VCaP (cell line): ENCODE data around the gene ABCC12.

Experiments
- H3K27ac ChIP-seq: fragments of 450-650 bp; 2 replicates; pipeline ENCODE4 v1.5.1; 2017
- CTCF ChIP-seq: fragments of 450-650 bp; conservative IDR thresholded peaks from 2 replicates; pipeline ENCODE4 v1.5.1; 2017; ENCODE audit warnings: mild to moderate bottlenecking, moderate library complexity

The ABCC12 gene

DNA sequence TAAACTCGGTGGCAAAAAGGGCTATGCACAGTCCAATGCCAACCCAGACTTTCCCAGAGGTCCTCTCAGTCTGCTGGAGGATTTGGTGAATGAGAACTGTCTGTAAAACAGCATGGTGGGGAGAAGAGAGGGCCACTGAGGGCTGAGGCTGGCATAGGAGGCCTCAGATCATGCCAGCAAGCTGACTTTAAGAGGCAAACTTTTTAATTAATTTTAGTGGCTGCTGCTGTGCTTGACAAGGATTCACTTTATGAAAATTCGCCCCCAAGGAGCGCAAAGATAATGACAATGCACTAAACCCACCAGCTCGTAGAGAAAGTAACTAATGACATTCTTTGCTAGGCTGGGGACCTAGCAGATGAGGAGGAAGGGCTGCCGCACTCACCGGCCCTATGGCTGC lies 15.0 kb downstream of the ABCC12 start:
- no peak overlapping the region for H3K27ac ChIP-seq
- TF ChIP-seq CTCF: no peak

GRCh38 chr16:48139517-48139916 lies 16.3 kb downstream of the ABCC12 start:
- TF ChIP-seq CTCF: no peak
- no peak overlapping the region for H3K27ac ChIP-seq

- H3K27ac ChIP-seq: no peak overlapping the region
- TF ChIP-seq CTCF: no peak
These were observed 17.2 kb downstream of the ABCC12 start for GRCh38 chr16:48138543-48138942.

DNA sequence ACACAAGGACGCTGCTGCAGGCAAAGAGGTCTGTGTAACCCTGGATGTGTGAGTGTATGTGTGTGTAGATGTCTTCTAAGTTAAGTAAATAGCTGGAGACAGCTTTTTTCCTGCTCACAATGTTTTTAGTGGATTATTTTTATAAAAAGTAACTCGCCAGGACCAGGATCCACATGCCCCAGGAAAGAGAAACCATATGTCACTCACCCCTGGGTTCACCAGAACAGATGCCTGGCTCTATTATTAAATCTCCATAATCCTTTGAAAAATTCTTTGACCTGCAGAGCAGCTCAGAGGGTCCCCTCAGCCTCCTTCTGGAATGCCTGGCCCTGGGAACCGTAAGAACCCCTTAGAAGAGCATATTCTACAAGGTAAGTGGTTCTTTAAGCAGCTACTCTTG lies 18.0 kb downstream of the ABCC12 start:
- TF ChIP-seq CTCF: no peak
- H3K27ac ChIP-seq: no peak overlapping the region

GRCh38 chr16:48136547-48137360 lies 19.0 kb downstream of the ABCC12 start:
- H3K27ac ChIP-seq: no peak overlapping the region
- no peak for TF ChIP-seq CTCF

DNA sequence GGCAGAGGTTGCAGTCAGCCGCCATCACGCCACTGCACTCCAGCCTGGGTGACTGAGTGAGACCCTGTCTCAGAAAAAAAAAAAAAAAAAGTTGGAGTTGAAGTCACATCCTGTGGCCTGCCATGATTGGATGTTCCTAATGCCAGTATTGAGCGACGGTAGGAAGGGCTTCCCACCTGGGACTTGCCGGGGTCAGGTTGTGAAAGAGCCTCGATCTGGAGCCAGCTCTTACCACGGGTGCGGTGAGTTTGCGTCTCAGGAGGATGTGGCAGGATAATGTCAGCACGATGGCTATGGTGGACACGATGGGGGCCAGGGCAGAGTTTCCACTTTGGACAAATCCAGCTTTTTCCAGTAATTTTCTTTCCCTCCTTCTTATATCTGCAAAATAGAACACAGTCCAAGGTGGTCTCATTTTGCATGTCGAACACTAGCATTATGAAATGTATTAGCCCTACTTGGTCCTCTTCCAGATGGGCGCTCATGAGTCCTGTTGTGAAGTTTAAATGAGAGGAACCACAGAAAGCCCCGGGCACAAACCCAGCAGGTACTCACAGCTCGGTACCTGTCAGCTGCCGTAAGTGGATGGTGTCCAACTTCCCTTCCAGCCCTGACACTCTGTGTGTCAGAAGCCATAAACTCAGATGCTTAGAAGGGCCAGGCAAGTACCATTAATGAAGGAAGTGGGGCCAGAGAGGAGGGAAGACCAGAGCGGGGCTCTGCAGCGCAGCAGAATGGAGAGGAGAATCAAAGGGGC lies 22.2 kb downstream of the ABCC12 start:
- TF ChIP-seq CTCF: no peak
- no peak overlapping the region for H3K27ac ChIP-seq

- no peak for TF ChIP-seq CTCF
- H3K27ac ChIP-seq: no peak overlapping the region
These were observed 23.1 kb downstream of the ABCC12 start for GRCh38 chr16:48132696-48133095.
